Measurements from ENCODE around the gene CBLB.

Gene CBLB

DNA sequence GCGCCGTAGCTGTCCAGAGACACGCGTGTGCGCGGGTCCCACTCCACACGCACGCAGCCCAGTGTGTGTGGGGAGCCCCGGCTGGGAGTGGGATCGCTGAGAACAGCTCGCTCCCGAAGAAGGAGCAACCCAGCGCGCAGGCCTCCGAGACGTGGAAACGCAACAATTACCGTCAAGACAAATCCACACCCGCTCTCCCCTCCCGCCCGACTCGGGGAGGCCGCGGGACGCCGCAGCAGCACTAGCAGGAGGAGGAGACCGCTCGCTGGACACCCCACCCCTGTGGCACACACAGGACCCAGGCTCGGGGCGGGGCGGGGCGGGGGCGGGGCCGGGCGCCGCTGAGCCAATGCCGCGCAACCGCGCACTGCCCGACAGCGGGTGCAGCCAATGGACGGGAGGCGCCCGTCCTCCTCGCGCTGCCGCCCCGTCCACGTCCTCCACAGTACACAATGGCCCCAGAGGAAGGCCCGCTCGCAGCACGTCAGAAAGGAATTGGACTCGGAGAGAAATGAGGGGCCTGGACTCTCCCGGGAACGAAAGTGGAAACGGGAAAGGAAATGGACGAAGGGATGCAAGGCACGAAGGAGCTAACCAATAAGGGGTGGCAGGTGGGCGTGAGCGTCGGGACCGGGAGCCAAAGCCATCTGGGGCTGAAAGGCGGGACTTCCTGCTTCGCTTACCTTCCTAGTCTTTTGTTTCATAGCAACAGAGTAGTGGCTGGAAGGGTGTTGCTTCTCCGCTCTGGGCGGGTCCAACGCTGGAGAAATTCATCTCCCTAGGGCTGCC, at the start of gene CBLB:
Gene CBLB (minus strand): TSS at position 271 of the 789 bp plus-strand sequence. CDS start 1,435 bp downstream, outside the sequence.
- peak; percentile 81 for DNase-seq

DNA sequence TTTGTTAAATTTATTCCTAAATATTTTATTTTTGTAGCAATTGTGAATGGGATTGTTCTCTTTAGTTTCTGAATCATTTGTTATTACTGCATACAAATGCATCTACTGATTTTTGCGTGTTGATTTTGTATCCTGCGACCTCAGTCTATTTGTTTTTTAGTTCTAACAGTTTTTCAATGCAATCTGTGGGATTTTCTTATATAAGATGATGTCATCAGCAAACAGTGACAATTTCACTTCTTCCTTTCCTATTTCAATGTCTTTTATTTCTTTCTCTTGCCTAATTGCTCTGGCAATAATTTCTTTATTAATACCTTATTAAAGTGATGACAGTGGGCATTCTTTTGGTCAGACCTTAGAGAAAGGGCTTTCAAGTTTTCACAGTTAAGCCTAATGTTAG, 48.0 kb upstream of the CBLB start:
- no peak for DNase-seq

GRCh38 chr3:105915524-105915923, 46.7 kb upstream of the CBLB start:
- no peak for DNase-seq

GRCh38 chr3:105913616-105914015, 44.8 kb upstream of the CBLB start:
- no peak for DNase-seq

GRCh38 chr3:105912891-105913290, 44.1 kb upstream of the CBLB start:
- no peak for DNase-seq

GRCh38 chr3:105911496-105911895, 42.7 kb upstream of the CBLB start:
- DNase-seq, result no peak

DNA sequence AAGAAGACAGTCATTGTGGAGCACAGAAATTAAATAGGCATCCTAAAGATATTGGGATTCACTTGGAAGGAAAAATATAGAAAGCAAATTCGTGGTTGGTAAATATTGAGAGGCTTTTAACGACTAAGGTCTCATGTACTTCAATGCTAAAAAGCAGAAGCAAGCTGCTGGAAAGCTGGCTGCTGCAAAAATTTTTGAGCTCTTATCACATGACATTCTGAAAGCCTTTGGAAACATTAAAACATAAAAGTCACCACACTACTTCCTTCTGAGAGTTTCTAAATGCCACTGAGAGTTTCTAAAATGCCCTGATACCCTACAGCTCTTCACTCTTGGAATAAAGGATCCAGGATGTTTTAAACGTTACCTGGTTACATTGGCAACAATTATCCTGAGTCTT, 39.0 kb upstream of the CBLB start:
- no peak for DNase-seq

- no peak for DNase-seq
Observed at GRCh38 chr3:105906836-105907235, 38.0 kb upstream of the CBLB start.

GRCh38 chr3:105906345-105906744, 37.5 kb upstream of the CBLB start:
- DNase-seq, result no peak

DNA sequence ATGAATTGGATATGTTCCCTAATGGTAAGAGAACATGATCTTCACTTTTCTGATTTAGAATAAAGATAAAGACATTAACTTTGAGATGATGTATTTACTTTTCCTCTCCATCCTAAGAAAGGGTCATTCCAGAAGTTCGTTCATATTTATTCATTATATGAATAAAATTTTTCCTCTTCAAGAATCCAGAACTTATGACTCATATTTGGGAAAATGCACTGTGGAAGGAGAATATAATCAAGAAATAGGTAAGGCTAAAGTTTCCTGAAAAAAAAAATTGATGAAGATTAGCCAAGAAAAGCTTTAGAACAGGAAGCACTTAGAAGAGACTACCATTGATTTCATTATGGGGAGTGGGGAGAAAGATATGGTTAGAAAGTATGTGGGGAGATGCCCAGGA, 36.5 kb upstream of the CBLB start:
- DNase-seq, result no peak

- DNase-seq, result no peak
Observed at GRCh38 chr3:105904678-105905284, 36.0 kb upstream of the CBLB start.

DNA sequence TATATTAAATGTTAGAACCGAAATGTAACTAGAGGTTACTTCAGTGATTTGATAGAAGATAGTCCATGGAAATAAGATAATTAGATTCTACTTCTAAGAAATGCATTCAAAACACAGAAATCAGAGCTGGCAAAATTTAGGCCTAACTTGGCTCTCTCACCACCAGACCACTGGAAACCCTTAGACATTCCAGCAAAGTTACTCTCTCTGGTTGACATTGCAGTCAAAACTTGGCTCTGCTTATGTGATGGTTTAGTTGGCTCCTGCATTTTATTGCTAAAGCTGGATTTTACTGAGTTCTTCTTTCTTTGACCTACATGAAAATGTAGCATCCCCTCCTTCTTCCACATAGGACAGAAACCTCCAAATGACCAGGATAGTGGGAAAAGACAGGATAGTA, 35.4 kb upstream of the CBLB start:
- DNase-seq, result no peak

DNA sequence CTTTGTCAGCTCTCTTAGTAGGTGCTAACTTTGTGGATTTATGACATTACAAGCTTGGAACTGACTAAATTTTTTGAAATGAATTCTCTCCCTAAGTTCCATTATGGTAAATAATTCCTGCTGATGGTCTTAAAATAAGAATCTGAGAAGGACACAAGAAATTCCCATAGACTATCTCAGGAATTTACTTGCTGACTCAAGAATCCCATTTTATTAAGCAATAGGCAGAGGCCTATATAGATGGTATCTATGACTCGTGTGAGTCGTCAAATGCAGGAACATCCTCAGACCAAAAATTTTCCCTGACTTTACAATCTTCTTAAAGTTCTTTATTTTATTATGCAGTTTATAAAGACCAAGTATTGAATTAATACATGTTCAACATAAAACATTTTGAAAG, 30.7 kb upstream of the CBLB start:
- DNase-seq, result no peak

- no peak for DNase-seq
Observed at GRCh38 chr3:105891101-105891500, 22.3 kb upstream of the CBLB start.

GRCh38 chr3:105888621-105889579, 20.1 kb upstream of the CBLB start:
- no peak for DNase-seq

GRCh38 chr3:105885256-105885655, 16.4 kb upstream of the CBLB start:
- no peak for DNase-seq

DNA sequence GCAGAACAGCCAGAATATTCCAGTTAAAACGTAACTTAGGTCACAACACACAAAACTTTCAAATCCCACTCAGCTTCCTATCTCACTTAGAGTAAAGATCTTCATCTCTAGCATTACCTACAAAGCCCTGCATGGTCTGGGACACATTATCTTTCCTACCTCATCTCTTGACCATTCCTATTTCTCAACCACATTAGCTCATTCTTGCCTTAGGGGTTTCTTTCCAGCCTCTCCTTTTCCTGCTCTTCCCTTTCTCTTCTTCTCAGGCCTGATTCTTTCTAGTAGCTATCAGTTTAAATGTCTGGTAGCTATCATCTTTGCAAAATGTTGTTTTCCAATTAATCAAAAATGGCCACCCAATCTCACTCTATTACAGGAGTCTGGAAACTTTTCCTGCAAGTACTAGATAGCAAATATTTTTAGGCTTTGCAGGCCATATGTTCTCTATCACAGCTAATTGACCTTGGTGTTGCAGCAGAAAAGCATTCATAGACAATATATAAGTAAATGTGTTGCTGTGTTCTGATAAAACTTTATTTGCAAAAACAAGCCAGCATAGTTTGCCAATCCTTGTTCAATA, 15.1 kb upstream of the CBLB start:
- no peak for DNase-seq

- DNase-seq, result no peak
Observed at GRCh38 chr3:105880681-105881290, 12.0 kb upstream of the CBLB start.

DNA sequence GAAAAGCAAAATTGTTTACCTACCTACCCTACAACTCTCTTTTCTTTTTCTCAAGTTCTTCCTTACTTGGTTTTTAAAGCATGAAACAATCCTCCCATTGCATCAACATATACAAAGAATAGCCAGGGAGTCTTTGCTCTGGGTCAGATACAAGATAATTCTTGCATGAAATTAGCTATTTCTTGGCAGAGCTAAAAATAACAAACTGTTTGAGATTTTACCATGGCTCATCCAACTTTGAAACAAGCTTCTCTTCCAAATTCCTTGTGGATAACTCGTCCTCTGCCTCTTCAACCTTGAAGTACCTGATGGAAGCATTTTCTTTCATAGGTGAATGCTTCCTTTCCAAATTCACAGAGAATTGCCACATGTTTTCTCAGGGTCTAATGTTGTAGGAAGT, 9.2 kb upstream of the CBLB start:
- no peak for DNase-seq

DNA sequence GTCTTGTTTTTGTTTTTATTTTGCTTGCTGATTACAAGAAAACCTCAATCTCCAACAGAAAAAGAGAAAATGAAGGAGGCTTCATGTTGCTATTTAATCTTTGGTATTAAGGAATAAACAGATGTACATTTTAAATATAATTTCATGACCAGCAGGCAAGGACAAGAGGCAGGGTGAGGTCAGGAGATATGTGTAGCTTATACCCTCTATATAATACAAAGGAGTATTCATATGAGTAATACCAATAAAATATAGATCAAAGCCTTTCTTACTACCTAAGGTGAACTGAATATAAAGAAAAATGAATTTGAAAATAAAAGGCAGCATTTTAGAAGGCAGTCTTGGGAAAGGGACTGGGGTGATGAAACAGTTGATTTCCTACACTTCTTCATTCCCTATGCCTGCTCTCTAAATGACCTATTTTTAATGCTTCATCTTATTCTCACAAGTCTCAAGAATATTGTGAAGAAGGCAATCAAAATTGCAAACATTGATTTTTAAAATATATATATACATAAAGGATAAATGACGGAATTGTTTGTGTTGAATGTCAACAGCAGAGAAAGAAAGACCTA, 8.6 kb upstream of the CBLB start:
- no peak for DNase-seq

- no peak for DNase-seq
Observed at GRCh38 chr3:105876780-105877327, 8.0 kb upstream of the CBLB start.

All from NCI-H774 (cell line).